ENCODE measurements around the gene PEX6.

PEX6 gene

DNA sequence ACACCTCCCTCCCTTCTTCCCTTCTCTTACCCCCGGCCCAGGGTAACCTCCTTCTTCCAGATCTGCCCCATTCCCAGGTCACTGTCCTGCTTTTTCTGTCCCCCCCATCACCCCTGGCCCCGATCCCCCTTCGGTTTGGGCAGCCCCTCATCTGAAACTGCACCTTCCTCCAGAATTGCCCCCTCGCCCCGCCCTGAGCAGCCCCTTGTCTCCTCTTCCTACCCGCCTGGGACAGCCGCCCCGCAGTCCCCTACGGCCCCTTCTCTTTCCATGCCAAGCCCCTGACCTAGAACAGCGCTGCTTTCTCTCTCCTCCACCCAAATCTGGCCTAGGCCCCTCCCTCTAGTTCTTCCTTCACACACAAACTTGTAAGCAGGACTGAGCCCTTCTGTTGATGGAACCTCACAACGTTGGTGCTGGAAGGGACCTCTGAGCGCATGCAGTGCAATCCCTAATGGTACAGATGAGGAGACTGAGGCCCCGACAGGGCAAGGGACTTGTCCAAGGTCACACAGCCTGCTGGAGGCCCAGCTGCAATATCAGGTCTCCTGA is 6.0 kb upstream of the PEX6 start:
- H3K9me3 Mint-ChIP-seq, result no peaks in the 10 kb centered on the region
- peak overlapping the region; percentile 90 for H3K27ac Mint-ChIP-seq
- H3K36me3 Mint-ChIP-seq (ENCODE audit: low read depth), result peaks cover 18% of the 10 kb centered on the region
- DNase-seq (ENCODE audit: low spot score), result peak; percentile 14
- H3K4me1 Mint-ChIP-seq (ENCODE audit: low read depth), result peaks cover 35% of the 10 kb centered on the region
- H3K4me3 Mint-ChIP-seq, result peak overlapping the region; percentile 94
- no peaks in the 10 kb centered on the region for H3K27me3 Mint-ChIP-seq (ENCODE audit: low read depth)

DNA sequence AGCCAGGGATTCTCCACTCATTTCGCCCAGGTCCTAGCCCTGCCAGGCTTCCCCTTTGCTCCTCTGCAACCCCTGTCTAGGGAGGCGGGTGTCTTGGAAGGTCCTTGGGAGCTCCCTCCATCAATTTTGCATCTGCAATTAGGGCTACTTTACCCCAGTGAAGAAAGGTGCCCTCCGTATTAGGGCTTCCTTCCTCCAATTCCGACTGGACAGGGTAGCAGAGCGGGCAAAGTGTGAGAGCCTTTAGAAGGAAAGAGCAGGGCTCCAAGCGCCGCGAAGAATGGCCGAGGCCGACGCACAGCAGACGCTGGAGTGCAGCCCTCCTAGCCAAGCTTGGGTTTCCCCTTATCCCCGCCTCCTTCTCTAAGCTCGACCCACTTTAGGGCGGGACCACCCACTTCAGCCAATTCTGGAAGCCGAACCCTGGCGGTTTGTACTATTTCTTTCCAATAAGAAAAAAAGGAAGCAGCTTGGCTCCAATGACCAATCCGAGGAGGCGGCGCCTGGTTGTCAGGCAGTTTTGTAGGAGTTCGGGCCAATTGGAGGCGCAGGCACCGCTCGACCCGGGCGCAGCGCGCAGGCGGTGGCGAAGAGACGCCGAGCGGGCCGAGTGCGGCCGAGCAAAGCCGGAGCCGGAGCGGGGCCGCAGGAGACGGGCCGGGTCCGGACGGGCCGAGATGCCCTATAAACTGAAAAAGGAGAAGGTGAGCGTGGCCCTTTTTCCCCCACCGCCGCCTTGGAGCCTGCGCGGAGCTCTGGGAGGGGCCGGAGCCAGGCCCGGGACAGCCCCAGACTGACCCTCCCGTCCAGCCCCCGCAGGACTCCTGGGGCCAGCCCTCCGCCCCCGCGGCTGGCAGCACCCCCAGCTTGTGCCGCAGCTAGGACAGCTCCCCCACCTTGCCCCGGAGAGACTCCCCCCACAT is 5.3 kb upstream of the PEX6 start, which contains the start of gene PPP2R5D:
PPP2R5D (plus strand) TSS at position 570 of the 923 bp plus-strand sequence; CDS start at position 678, 108 bp downstream.
- Mint-ChIP-seq H3K9me3 (no peaks in the 10 kb centered on the region), H3K27me3 (ENCODE audit: low read depth) (no peaks in the 10 kb centered on the region), H3K4me3 (peak within 1 kb of the TSS; percentile 94), H3K36me3 (ENCODE audit: low read depth) (peaks cover 11% of the 10 kb centered on the region), H3K27ac (peak within 1 kb of the TSS; percentile 90), H3K4me1 (ENCODE audit: low read depth) (peaks cover 41% of the 10 kb centered on the region)
- DNase-seq (ENCODE audit: low spot score), result peak; percentile 97

DNA sequence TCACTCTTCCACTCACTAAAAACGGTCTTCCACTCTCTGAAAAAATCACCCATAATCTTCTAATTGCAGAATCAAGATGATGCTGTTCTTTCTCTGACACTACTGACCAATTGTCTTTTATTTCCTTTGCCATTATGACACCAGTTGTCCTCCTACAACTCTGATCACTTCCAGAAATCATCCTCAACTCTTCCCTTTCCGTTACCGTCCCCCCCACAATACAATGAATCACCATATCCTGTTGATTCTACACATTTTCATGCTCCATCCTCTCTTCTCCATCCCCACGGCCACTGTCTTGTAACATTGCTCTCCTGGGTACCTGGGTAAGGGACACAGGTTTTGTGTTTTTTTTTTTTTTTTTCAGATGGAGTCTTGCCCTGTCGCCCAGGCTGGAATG is 2.9 kb upstream of the PEX6 start:
- Mint-ChIP-seq H3K4me1 (ENCODE audit: low read depth) (peaks cover 35% of the 10 kb centered on the region), H3K9me3 (no peaks in the 10 kb centered on the region), H3K27me3 (ENCODE audit: low read depth) (no peaks in the 10 kb centered on the region), H3K36me3 (ENCODE audit: low read depth) (peaks cover 9% of the 10 kb centered on the region), H3K27ac (peak overlapping the region; percentile 2), H3K4me3 (no peak overlapping the region)
- DNase-seq (ENCODE audit: low spot score), result no peak

DNA sequence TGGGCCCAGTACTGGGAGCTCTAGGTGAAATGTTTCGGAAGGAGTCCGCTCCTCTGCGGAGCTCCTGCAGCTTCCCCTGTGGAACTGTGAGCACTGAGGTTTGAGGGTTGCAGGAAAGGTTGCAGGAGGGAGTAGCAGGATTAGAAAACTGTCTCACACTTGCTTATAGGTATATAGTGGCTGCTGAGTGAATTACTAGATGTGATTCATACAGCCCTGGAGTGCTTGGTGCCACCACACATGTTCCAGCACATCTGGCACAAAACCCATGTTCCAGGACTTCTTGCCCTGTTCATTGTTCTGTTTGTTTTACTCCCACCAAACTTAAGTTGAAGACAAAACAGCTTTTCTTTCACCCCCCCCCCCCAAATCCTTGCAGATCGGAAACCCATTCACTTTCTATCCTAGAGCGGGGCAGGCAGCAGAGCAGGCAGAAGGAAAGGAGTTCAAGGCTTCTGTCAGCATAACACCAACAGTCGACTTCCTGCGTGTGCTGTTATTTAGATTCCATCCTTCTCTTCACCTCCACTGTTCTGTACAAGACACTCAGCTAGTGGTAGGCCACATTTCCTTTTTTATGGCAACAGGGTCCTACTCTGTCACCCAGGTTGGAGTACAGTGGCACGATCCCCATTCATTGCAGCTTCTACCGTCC is 669 bp upstream of the PEX6 start:
- no peak for DNase-seq (ENCODE audit: low spot score)
- Mint-ChIP-seq H3K27ac (peak overlapping the region; percentile 98), H3K9me3 (no peaks in the 10 kb centered on the region), H3K36me3 (ENCODE audit: low read depth) (peaks cover 12% of the 10 kb centered on the region), H3K4me1 (ENCODE audit: low read depth) (peaks cover 23% of the 10 kb centered on the region), H3K27me3 (ENCODE audit: low read depth) (no peaks in the 10 kb centered on the region), H3K4me3 (peak overlapping the region; percentile 95)

DNA sequence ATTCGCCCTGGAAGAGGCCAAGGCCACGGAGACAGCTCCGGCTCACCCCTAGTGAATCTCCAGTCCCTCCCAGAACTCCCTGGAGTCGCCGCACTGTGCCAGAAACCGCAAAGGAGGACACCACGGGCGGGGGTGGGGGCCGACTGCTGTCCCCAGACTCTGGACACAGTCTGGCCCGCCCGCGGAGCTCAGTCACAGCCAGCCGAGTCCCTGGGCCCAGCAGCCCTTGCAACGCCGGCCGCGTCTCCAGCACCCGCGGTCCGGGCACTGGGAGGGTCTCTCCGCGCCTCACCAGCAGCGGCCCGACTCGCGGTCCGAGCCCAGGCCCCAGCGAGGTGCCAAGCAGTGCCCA is 518 bp downstream of the PEX6 start:
- H3K27ac Mint-ChIP-seq, result peak overlapping the region; percentile 85
- H3K9me3 Mint-ChIP-seq, result no peaks in the 10 kb centered on the region
- H3K4me1 Mint-ChIP-seq (ENCODE audit: low read depth), result peaks cover 19% of the 10 kb centered on the region
- peak; percentile 10 for DNase-seq (ENCODE audit: low spot score)
- peak overlapping the region; percentile 93 for H3K4me3 Mint-ChIP-seq
- peaks cover 12% of the 10 kb centered on the region for H3K36me3 Mint-ChIP-seq (ENCODE audit: low read depth)
- no peaks in the 10 kb centered on the region for H3K27me3 Mint-ChIP-seq (ENCODE audit: low read depth)

DNA sequence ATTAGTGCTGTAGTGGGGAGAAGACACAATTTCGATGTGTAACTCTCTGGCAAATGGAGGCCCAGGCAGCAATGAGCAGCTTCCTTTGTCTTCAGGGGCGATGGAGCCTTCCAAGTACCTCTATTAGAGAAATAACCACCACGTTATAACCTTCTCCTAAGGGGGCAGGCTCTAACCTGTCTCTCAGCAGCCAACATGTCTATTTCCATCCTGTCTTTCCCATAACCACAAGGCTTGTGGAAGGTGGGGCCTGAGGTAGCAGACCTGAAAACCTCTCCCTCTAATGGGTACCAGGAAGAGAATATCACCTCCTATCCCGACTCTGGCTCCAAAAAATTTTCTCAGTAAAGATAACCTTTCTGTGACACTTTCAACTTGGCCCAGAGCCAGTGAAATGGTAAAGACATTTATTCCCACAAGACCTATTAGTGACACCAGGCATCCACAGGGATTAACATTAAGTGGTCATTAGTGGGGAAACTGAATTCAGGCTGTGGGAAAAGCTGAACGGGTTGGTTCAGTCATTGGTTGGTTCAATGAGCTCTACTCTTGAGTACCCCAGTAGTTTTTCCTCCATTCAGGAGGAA is 4.0 kb downstream of the PEX6 start:
- H3K27me3 Mint-ChIP-seq (ENCODE audit: low read depth), result no peaks in the 10 kb centered on the region
- H3K4me1 Mint-ChIP-seq (ENCODE audit: low read depth), result peaks cover 20% of the 10 kb centered on the region
- no peak overlapping the region for H3K27ac Mint-ChIP-seq
- peaks cover 22% of the 10 kb centered on the region for H3K36me3 Mint-ChIP-seq (ENCODE audit: low read depth)
- DNase-seq (ENCODE audit: low spot score), result no peak
- H3K4me3 Mint-ChIP-seq, result no peak overlapping the region
- H3K9me3 Mint-ChIP-seq, result no peaks in the 10 kb centered on the region

DNA sequence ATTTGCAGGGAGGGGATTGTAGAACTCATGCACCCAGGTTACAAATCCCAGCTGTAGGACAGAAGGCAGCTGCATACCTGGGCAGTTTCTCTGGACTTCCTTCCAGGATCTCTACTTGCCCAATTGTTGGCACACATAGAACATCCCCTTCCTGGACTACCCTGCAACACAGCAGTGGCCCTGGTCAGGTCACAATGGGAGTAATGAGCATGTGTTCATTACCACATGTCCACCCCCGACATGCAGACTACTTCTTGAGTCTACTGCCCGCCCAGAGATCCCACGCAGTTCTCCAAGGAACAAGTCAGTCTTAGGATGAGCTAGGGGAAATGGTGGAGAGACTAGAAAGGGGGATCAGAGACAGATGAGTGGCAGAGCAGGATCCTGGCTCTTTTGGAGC is 5.1 kb downstream of the PEX6 start:
- Mint-ChIP-seq H3K27me3 (ENCODE audit: low read depth) (no peaks in the 10 kb centered on the region), H3K4me3 (no peak overlapping the region), H3K4me1 (ENCODE audit: low read depth) (peaks cover 10% of the 10 kb centered on the region), H3K9me3 (no peaks in the 10 kb centered on the region), H3K36me3 (ENCODE audit: low read depth) (peaks cover 23% of the 10 kb centered on the region), H3K27ac (peak overlapping the region; percentile 11)
- DNase-seq (ENCODE audit: low spot score), result no peak

DNA sequence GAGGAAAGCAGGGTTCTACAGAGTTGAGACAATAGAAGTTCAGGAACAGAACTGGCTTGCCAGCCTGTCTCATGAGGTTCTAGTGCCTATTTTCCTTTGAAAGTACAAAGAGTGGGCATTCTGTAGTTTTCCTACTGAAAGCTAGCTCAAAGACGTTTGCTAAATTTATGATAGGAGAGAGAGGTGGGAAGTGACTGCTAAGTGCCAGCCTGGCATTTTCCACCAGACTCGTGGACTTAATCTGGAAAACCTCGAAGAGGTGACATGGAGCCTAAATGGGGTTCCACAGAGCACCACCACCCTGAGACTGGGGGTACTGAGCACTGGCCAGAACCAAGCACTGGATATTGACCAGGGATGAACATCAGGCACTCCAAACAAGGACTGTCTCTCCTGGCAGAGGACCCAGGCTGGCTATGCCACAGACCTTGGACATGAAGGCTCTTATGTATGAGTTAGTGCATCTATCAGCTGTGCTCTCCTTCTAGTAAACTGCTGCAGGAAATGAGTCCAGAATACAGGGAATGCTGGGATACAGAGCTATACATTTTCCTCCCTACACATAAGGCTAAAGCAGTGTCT is 7.1 kb downstream of the PEX6 start:
- H3K9me3 Mint-ChIP-seq, result no peaks in the 10 kb centered on the region
- no peak overlapping the region for H3K4me3 Mint-ChIP-seq
- H3K36me3 Mint-ChIP-seq (ENCODE audit: low read depth), result peaks cover 22% of the 10 kb centered on the region
- peaks cover 5% of the 10 kb centered on the region for H3K4me1 Mint-ChIP-seq (ENCODE audit: low read depth)
- no peaks in the 10 kb centered on the region for H3K27me3 Mint-ChIP-seq (ENCODE audit: low read depth)
- H3K27ac Mint-ChIP-seq, result no peak overlapping the region
- no peak for DNase-seq (ENCODE audit: low spot score)

DNA sequence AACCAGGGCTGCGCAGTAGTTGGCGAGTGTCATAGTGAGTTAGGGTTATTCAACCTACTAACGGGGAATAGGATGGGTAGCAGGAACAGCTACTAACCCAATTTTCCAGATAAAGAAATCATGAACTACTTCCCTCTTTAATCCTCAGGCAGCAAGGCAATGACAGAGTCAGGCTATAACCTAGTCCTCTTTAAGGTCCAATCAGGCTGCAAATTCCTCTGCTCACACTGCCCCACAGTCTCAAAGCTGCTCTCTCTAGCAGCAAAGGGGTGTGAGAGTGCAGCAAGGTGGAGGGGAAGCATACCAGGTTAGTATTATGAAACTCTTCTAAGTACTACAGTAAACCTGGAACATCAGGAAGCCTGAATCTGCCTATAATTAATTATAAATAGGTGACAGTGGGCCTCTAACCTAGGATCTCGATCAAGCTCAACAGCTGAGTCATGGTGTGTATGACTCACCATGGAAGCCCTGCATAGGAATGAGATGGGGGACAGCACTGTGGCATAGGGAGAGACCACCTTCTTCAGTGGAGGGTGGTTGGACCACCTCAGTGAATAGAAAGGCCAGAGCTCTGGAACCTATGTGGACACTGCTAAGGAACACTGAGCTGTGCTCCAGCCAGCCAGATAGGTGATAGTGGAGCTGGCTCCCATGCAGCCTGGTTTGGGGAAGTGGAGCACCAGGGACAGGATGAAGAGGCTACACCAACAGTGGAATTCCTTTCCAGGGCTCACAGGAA is 7.9 kb downstream of the PEX6 start:
- no peaks in the 10 kb centered on the region for H3K27me3 Mint-ChIP-seq (ENCODE audit: low read depth)
- peaks cover 4% of the 10 kb centered on the region for H3K4me1 Mint-ChIP-seq (ENCODE audit: low read depth)
- peak overlapping the region; percentile 26 for H3K27ac Mint-ChIP-seq
- no peak for DNase-seq (ENCODE audit: low spot score)
- H3K36me3 Mint-ChIP-seq (ENCODE audit: low read depth), result peaks cover 19% of the 10 kb centered on the region
- no peaks in the 10 kb centered on the region for H3K9me3 Mint-ChIP-seq
- no peak overlapping the region for H3K4me3 Mint-ChIP-seq

DNA sequence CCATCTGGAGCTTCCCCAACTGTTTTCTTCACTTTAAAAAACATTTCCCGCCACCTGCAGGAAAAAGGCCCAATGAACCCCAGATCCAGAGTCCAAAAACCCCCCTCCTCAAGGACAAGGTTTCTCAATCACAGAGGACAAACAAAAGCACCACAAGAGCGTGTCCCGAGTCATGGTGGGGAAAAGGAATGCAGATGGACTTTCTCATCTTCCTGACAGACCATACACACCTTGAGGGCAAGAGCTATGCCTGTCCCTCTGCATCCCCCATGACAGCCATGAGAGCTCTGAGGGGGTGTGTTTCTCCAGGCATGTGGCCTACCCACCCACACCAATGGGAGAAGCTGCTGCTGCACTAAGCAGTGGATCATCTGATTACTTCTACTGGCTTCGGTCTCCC is 9.0 kb downstream of the PEX6 start:
- peaks cover 22% of the 10 kb centered on the region for H3K36me3 Mint-ChIP-seq (ENCODE audit: low read depth)
- H3K9me3 Mint-ChIP-seq, result no peaks in the 10 kb centered on the region
- peaks cover 2% of the 10 kb centered on the region for H3K4me1 Mint-ChIP-seq (ENCODE audit: low read depth)
- no peak overlapping the region for H3K27ac Mint-ChIP-seq
- H3K4me3 Mint-ChIP-seq, result no peak overlapping the region
- no peaks in the 10 kb centered on the region for H3K27me3 Mint-ChIP-seq (ENCODE audit: low read depth)
- no peak for DNase-seq (ENCODE audit: low spot score)

DNA sequence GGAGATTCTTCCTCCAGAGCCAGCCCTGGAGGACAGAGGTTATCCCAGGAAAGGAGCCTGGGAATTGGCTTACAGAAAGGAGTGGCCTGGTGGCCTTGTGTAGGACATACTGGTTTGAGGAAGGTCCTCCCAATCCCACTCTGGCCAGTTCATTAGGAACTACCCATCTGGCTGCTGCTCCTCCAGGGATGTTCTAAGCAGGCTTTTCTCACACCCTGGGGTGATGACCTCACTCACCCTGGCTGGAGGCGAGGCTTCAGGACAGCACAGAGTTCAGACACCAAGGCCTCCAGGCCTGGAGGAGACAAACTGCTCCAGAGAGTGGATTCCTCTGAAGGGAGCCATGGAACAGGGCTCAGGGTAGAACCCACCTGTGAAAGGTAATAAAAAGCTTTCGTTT is 9.6 kb downstream of the PEX6 start:
- Mint-ChIP-seq H3K27me3 (ENCODE audit: low read depth) (no peaks in the 10 kb centered on the region), H3K36me3 (ENCODE audit: low read depth) (peaks cover 22% of the 10 kb centered on the region), H3K9me3 (no peaks in the 10 kb centered on the region), H3K27ac (no peak overlapping the region), H3K4me3 (no peak overlapping the region), H3K4me1 (ENCODE audit: low read depth) (peaks cover 2% of the 10 kb centered on the region)
- no peak for DNase-seq (ENCODE audit: low spot score)

DNA sequence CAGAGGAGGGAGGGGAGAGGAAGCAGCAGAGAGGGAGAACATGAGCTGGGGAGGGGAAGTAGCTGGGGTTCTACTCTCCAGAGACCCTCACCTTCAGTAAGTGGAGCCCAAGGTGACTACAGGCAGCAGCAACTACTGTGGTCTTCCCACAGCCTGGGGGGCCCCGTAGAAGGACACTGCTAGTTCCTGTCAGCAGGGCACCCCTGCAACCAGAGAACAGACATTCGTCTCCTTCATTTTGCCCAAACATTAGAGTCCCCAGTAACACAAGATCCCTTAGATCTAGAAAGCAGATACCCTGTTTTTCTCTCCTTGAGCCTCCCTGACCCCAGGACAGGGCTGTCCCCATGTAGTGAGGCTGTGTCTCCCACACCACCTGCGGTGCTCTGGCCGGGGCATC is 10.2 kb downstream of the PEX6 start:
- H3K36me3 Mint-ChIP-seq (ENCODE audit: low read depth), result peaks cover 22% of the 10 kb centered on the region
- no peak for DNase-seq (ENCODE audit: low spot score)
- no peaks in the 10 kb centered on the region for H3K27me3 Mint-ChIP-seq (ENCODE audit: low read depth)
- no peak overlapping the region for H3K4me3 Mint-ChIP-seq
- H3K4me1 Mint-ChIP-seq (ENCODE audit: low read depth), result peaks cover 2% of the 10 kb centered on the region
- H3K9me3 Mint-ChIP-seq, result no peaks in the 10 kb centered on the region
- no peak overlapping the region for H3K27ac Mint-ChIP-seq

DNA sequence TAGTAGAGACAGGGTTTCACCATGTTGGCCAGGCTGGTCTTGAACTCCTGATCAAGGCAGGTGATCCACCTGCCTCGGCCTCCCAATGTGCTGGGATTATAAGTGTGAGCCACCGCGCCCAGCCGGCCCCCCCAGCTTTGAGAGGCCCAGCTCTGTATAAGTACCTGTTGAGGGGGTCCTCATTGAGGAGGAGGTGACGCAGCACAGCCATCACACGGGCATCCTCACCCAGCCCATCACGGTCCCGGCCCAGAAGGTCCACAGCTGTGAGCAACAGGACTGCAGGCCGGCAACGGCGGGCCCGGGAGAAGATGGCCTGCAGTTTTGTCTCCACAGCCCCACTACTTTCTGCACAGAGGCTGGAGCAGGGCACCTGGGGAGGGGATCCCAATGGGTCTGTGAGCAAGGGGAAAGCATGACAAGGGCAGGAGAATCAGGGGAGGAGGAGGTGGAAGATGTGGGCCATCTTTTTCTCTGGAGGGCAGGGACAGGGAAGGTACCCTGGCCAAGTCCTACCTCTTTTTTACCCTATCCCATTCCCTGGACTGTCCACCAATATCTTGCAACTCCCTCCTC is 10.8 kb downstream of the PEX6 start:
- Mint-ChIP-seq H3K27ac (no peak overlapping the region), H3K36me3 (ENCODE audit: low read depth) (peaks cover 22% of the 10 kb centered on the region), H3K4me1 (ENCODE audit: low read depth) (peaks cover 2% of the 10 kb centered on the region), H3K4me3 (no peak overlapping the region), H3K9me3 (no peaks in the 10 kb centered on the region), H3K27me3 (ENCODE audit: low read depth) (no peaks in the 10 kb centered on the region)
- DNase-seq (ENCODE audit: low spot score), result no peak
